A549 (cell line): ENCODE data around the gene PSG5. TPM values are rescaled to one million over a fixed set of nuclear protein-coding genes. Genes with fewer than 3 reads are reported as not detected.
A peak's percentile ranks its signal among the peaks of the same experiment; 100 is the strongest.
"Not testable (repeated sequence)": the region's sequence is repeated elsewhere in the genome, so short reads cannot be mapped to it uniquely, and the experiment has no call there.

Experiments
- ATAC-seq, 2 experiments: fragments of 200-7000 bp in 1 of 2; fragments of >200 bp in 1 of 2; cut with Nextera tagmentation in 1 of 2; cut with Tn5 transposase in 1 of 2; 3 replicates each; pipeline versions ENCODE4 v1.8.0 to v1.9.1; 2018 to 2020; ENCODE audit warnings: mild to moderate bottlenecking in 1 of 2, moderate library complexity in 1 of 2
- CTCF ChIA-PET: fragments of 300-600 bp; sonication (Branson Sonifier 250); formaldehyde crosslinking; extraction: SDS; loops from one replicate; lab custom pipeline; 2021; ENCODE audit warnings: antibody characterized with exemption, inconsistent platforms; lab: Yijun Ruan, JAX
- POLR2A ChIA-PET: fragments of 350-600 bp; formaldehyde crosslinking; extraction: SDS; loops from one replicate; lab custom pipeline; 2021; ENCODE audit warnings: antibody characterized with exemption, inconsistent platforms; lab: Yijun Ruan, JAX
- DNase-seq, 2 experiments: peaks; one replicate each; pipeline versions ENCODE4 v3.0.0 to v3.0.0-alpha.2; 2011 to 2016; ENCODE audit warnings: low read depth in 1 of 2, low spot score in 1 of 2
- FAIRE-seq: peaks from 2 replicates; lab custom pipeline; 2011; peaks lifted over from hg19 to GRCh38; lab: Jason Lieb, UNC
- H3K27ac ChIP-seq, 2 experiments: fragments of >200 bp; sonication (Bioruptor Twin); formaldehyde crosslinking; 3 replicates each; pipeline ENCODE4 v1.5.1; 2016 to 2017
- H3K4me1 ChIP-seq: fragments of >200 bp; sonication (Bioruptor Twin); formaldehyde crosslinking; 3 replicates; pipeline ENCODE4 v1.6.1; 2016
- H3K4me2 ChIP-seq: fragments of >200 bp; sonication (Bioruptor Twin); formaldehyde crosslinking; 3 replicates; pipeline ENCODE4 v1.6.1; 2016
- H3K4me3 ChIP-seq: fragments of >200 bp; sonication (Bioruptor Twin); formaldehyde crosslinking; 3 replicates; pipeline ENCODE4 v1.5.1; 2016
- H3K9me3 ChIP-seq: fragments of >200 bp; sonication (Bioruptor Twin); formaldehyde crosslinking; 3 replicates; pipeline ENCODE4 v1.6.1; 2016
- EP300 ChIP-seq, 2 experiments: fragments of >200 bp; sonication (Bioruptor Twin); formaldehyde crosslinking; IDR thresholded peaks; 2 replicates in 1 of 2; 3 replicates in 1 of 2; pipeline ENCODE4 v1.6.1; 2016 to 2017
- FOSL2 ChIP-seq, 2 experiments: fragments of 450-650 bp in 1 of 2; fragments of >200 bp in 1 of 2; sonication (Bioruptor Twin) in 1 of 2; formaldehyde crosslinking; IDR thresholded peaks; 2 replicates each; pipeline versions ENCODE4 v1.5.0 to v1.6.1; 2016 to 2020; ENCODE audit warnings: mild to moderate bottlenecking in 1 of 2, moderate library complexity in 1 of 2
- GATA3 ChIP-seq: IDR thresholded peaks from 2 replicates; pipeline ENCODE4 v1.6.1; 2012; ENCODE audit warnings: borderline replicate concordance
- RAD21 ChIP-seq, 2 experiments: fragments of >200 bp in 1 of 2; sonication (Bioruptor Twin) in 1 of 2; formaldehyde crosslinking in 1 of 2; IDR thresholded peaks in 1 of 2; conservative IDR thresholded peaks in 1 of 2; 2 replicates in 1 of 2; 3 replicates in 1 of 2; pipeline ENCODE4 v1.6.1; 2012 to 2018; ENCODE audit warnings: inconsistent platforms in 1 of 2
- WGBS: methylation state at CpG from one replicate; pipeline ENCODE4 v1.1.6; 2017; ENCODE audit errors: missing lambda C conversion rate; 5-methylcytosine and 5-hydroxymethylcytosine counted together
- polyA plus RNA-seq, 4 experiments: library from polyadenylated mRNA; depleted of rRNA in 3 of 4; stranded (reverse); fragments of >200 nt; fragmentation: RNase III in 1 of 4; extraction: RNeasy Plus Mini Kit Qiagen cat#74134 plus additional on column Dnase treatment in 1 of 4; gene quantifications; 2 replicates in 3 of 4; 3 replicates in 1 of 4; pipeline ENCODE4 v1.2.3, GENCODE V29; 2011 to 2017
- TF ChIP-seq, protein P1 (sequence below): fragments of 450-650 bp; IDR thresholded peaks from 2 replicates; pipeline ENCODE4 v1.6.1; 2014; ENCODE audit warnings: antibody characterized with exemption
- TF ChIP-seq, protein P2 (sequence below): IDR thresholded peaks from 2 replicates; pipeline ENCODE4 v1.6.1; 2012; ENCODE audit warnings: low read depth, borderline replicate concordance
- TF ChIP-seq, protein P3 (sequence below): IDR thresholded peaks from 2 replicates; pipeline ENCODE4 v1.6.1; 2012

Gene PSG5
- polyA plus RNA-seq, 2 of the 4 experiments (the other 2 are of a cell fraction), result 0.26 to 0.35 TPM

DNA sequence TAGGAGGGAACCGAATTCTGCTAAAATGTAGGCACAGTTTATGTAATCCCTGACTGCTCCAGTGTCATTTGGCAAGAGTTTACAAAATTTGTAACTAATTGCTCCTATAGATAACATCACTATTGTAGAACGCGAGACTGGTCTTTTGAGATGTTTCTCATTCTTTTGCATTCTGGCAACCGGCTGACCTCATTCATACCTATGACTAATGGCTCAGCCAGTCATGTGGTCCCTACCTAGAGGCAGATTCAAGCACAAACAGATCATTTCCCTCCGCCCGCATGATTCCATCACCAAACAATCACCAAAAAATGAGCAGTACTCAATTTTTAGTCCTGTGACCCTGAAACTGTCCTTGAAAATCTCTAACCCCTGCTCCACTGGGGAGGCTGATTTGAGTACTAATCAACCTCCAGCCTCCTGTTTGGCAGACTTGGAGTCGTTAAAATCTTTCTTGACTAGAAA, 15.0 kb upstream of the PSG5 start:
- ATAC-seq; DNase-seq; H3K9me3 ChIP-seq; FAIRE-seq; H3K4me3 ChIP-seq; POLR2A ChIA-PET; TF ChIP-seq FOSL2 (IDR thresholded peaks at IDR 0.05): not testable (repeated sequence)
- H3K4me1 ChIP-seq, result peaks cover 27% of the 10 kb centered on the region
- H3K4me2 ChIP-seq, result peak overlapping the region; percentile 51
- CTCF ChIA-PET, result interaction anchor here (1.4 kb wide), 1 partner anchor 10 kb away, joined by 6 read pairs; no protein-coding TSS in a partner anchor
- H3K27ac ChIP-seq, result peak overlapping the region; percentile 82 to 84
- TF ChIP-seq, protein P1, sequence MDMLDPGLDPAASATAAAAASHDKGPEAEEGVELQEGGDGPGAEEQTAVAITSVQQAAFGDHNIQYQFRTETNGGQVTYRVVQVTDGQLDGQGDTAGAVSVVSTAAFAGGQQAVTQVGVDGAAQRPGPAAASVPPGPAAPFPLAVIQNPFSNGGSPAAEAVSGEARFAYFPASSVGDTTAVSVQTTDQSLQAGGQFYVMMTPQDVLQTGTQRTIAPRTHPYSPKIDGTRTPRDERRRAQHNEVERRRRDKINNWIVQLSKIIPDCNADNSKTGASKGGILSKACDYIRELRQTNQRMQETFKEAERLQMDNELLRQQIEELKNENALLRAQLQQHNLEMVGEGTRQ, result peak; percentile 38; the same call in 1 of the 2 replicates
- TF ChIP-seq GATA3, result peak; percentile 81
- peak; percentile 26 to 38; a peak in 2 of 5 replicates for TF ChIP-seq EP300 (IDR thresholded peaks at IDR 0.05)
- TF ChIP-seq FOSL2 (CRISPR knock-in tag; IDR thresholded peaks at IDR 0.05), result peak; percentile 59
- WGBS, result 11% methylated on average over 7 of the region's 7 CpGs

DNA sequence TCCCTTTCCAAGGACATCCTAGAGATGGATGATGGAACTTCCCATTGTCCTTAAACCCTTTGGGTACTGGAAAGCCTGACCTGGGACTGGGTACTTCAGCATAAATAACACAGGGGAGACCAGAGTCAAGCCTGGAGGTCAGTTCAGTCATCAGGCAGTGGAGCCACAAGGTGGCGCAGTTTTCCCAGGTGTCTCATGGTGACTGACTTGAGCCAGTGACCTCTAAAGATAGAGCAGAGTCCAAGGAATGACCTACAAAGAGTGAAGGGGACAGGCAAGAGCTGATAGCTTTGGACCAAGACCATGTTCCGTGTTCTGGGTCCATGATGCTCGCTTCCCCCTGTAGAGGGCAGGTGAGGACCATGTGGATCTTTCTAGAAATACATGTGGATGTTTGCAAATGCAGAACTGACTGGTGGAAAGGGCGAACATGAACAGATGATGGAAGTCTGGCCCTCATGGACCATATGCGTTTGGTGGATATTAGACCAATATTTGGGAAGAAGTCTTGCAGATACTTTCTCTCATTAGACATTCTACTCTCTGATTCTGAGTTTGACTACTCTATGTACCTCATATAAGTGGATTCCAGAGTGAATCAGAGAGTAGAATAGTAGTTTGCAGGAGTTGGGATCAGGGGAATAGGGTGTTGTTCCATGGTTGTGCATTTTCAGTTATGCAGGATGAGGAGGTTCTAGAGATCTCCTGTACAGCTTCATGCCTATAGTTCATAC, 12.5 kb upstream of the PSG5 start:
- DNase-seq, H3K9me3 ChIP-seq, H3K27ac ChIP-seq, ATAC-seq, H3K4me2 ChIP-seq, FAIRE-seq, H3K4me3 ChIP-seq, CTCF ChIA-PET, POLR2A ChIA-PET: not testable (repeated sequence)
- H3K4me1 ChIP-seq, result peaks cover 27% of the 10 kb centered on the region
- 87% methylated on average over 5 of the region's 5 CpGs for WGBS

DNA sequence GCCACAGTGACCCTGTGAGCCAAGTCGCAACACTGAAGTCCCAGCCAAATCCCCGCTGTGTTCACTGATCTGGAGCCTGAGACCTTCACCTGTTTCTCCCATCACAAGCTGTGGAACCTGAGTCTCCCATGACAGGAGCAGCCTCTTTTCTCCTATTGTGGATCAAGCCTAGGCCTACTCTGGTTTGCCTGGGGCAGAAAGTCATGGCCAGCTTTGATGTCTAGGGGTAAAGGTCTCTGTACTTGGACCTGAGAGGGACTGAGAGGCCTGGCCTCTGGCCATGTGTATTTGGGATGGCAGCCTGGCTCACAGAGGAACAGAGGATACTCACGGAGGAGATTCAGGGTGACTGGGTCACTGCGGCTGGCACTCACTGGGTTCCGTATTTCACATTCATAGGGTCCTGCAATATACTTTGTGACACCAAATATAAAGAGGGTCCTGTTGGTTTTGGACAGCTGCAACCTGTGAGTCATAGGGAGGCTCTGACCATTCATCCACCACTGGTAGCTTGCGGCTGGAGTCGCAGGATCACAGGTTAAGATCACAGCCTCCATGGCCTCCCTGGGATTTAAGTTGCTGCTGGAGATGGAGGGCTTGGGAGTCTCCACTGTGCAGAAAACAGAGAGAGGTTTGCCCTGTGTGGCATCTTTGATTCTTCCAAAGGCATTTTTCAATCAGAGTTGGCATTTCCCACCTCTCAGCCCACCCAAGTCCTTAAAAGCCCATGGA, 11.5 kb upstream of the PSG5 start:
- CTCF ChIA-PET, H3K9me3 ChIP-seq, POLR2A ChIA-PET, H3K4me2 ChIP-seq, H3K27ac ChIP-seq, FAIRE-seq, H3K4me3 ChIP-seq, ATAC-seq, DNase-seq: not testable (repeated sequence)
- peaks cover 23% of the 10 kb centered on the region for H3K4me1 ChIP-seq
- 90% methylated on average over 3 of the region's 7 CpGs for WGBS

DNA sequence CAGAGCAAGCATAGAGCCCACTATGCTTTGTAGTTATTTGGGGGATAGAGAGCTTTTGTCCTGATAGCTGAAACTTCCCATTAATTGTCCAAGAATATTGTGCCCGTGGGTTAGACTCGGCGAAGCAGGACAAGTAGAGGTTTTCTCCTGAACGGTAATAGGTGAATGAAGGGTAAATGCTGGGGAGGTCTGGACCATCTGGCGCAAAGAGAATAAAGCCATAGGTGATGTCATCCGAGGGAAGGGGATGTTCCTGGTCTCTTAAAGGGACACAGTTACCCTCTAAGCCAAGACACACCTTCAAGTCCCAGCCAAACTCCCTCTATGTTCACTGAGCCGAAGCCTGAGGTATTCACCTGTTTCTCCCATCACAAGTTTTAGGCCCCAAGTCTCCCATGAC, 8.1 kb upstream of the PSG5 start:
- FAIRE-seq, H3K4me3 ChIP-seq, H3K27ac ChIP-seq, POLR2A ChIA-PET, H3K4me2 ChIP-seq, DNase-seq, H3K9me3 ChIP-seq, ATAC-seq, H3K4me1 ChIP-seq: not testable (repeated sequence)
- CTCF ChIA-PET, result interaction anchor here (0.7 kb wide), 1 partner anchor 253 kb away, joined by 3 read pairs; no protein-coding TSS in a partner anchor
- 77% methylated on average over 7 of the region's 7 CpGs for WGBS

DNA sequence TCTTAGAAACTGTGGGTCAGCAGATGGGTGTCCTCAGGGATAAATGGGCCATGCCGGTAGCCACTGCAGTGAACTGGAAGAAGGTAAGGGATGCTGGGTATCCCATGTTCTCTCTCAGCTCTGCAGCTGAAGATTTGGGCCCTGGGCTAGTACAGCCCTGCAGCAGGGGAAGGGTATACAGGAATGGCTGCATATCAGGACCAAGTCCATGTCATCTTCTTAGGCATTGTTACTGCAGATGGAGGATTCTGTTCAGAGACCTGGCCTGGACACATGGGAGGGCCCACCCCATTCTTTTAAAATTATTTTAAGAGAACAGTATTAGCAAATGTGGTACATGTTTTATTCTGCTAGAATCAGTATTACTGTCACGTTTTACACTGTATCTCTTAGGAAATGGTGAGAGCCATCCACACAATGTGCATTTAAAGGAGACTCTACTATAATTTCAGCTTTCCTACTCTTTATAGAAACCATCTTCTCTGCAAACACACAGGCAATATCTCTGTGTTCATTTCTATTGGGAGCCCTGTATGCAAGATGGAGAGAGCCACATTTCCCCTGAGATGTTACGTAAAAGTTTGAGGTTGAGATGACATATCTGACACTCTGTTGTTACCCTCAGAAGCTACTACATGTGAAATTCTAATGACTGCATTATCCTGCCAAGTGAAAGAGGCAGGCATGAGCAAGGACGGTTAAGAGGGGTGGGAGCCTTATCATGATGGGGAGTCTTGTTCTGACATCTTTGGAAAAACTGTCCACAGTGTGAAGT, 6.2 kb upstream of the PSG5 start:
- H3K27ac ChIP-seq, ATAC-seq, H3K4me3 ChIP-seq, H3K4me1 ChIP-seq, DNase-seq, H3K9me3 ChIP-seq, H3K4me2 ChIP-seq, POLR2A ChIA-PET, FAIRE-seq: not testable (repeated sequence)
- CTCF ChIA-PET, result interaction anchor here (0.6 to 2.1 kb wide), 10 partner anchors 8 to 327 kb away, joined by 3 to 8 read pairs (median 3); partner anchors contain the start of gene PSG4
- 53% methylated on average over 4 of the region's 4 CpGs for WGBS

DNA sequence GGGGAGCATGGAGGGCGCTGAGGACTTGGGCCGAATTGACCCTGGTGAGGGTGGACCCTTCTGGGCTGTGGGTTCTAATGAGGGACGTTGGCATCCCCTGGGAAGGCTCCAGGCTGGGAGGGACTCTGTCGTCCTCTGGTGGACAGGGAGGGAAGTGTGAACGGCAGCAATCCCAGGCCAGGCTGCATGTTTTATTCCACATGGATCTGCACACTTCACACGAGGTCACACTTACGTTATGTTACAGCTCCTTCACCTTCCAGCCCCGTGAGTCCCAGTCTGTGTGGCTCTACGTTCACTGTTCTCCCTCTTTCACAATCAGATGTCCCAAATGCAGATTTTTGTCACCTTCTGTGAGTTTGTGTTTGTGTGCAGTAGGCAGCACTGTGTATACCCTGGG, 1.8 kb upstream of the PSG5 start:
- WGBS, result 59% methylated on average over 9 of the region's 9 CpGs
- DNase-seq, H3K4me3 ChIP-seq, POLR2A ChIA-PET, H3K9me3 ChIP-seq, FAIRE-seq, H3K4me2 ChIP-seq, ATAC-seq: not testable (repeated sequence)
- CTCF ChIA-PET, result interaction anchor here (1.8 kb wide), 1 partner anchor 494 kb away, joined by 6 read pairs; no protein-coding TSS in a partner anchor
- Histone ChIP-seq H3K27ac (peak overlapping the region in 1 of 2 experiments; percentile 28; a peak in 1 of 6 replicates), H3K4me1 (peaks cover 11% of the 10 kb centered on the region)
- peak in 1 of 2 experiments; percentile 42; a peak in 3 of 5 replicates for TF ChIP-seq RAD21 (conservative IDR thresholded peaks at IDR 0.05 in 1 of 2, IDR thresholded peaks at IDR 0.05 in 1 of 2)
- TF ChIP-seq, protein P2, sequence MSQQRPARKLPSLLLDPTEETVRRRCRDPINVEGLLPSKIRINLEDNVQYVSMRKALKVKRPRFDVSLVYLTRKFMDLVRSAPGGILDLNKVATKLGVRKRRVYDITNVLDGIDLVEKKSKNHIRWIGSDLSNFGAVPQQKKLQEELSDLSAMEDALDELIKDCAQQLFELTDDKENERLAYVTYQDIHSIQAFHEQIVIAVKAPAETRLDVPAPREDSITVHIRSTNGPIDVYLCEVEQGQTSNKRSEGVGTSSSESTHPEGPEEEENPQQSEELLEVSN, result peak; percentile 43; the same call in 1 of the 2 replicates
- TF ChIP-seq, protein P3, sequence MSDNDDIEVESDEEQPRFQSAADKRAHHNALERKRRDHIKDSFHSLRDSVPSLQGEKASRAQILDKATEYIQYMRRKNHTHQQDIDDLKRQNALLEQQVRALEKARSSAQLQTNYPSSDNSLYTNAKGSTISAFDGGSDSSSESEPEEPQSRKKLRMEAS, result peak; percentile 49; the same call in 1 of the 2 replicates
